Upper lobe of left lung (tissue), 6 donors: ENCODE results near the gene ULBP1. TPM values are rescaled to one million over a fixed set of nuclear protein-coding genes. Genes with fewer than 3 reads are reported as not detected.
"Not testable (repeated sequence)": the region's sequence is repeated elsewhere in the genome, so short reads cannot be mapped to it uniquely, and the experiment has no call there.

Source experiments
- ATAC-seq, 2 donors: fragments of 200-7000 bp; cut with Tn5 transposase; one replicate each; pipeline ENCODE4 v1.9.1; 2022; ENCODE audit warnings: mild to moderate bottlenecking in 2 of 2, moderate library complexity in 2 of 2; ENCODE audit not compliant: low FRiP score in 2 of 2
- DNase-seq, 2 donors: peaks; one replicate each; pipeline ENCODE4 v3.0.0-alpha.2; 2019 to 2020
- H3K27ac ChIP-seq, 4 donors: fragments of 200-600 bp; sonication (generic); one replicate each; pipeline ENCODE4 v1.5.1; 2016 to 2019
- H3K27me3 ChIP-seq, 4 donors: fragments of 200-600 bp; sonication (generic); one replicate each; pipeline ENCODE4 v1.5.1; 2017 to 2019
- H3K36me3 ChIP-seq, 4 donors: fragments of 200-600 bp; sonication (generic); one replicate each; pipeline ENCODE4 v1.5.1; 2016 to 2019
- H3K4me1 ChIP-seq, 4 donors: fragments of 200-600 bp; sonication (generic); one replicate each; pipeline ENCODE4 v1.5.1; 2018 to 2019
- H3K4me3 ChIP-seq, 4 donors: fragments of 200-600 bp; sonication (generic); one replicate each; pipeline ENCODE4 v1.5.1; 2017 to 2019; ENCODE audit warnings: mild to moderate bottlenecking in 2 of 4, moderate library complexity in 1 of 4
- H3K9me3 ChIP-seq, 4 donors: fragments of 200-600 bp; sonication (generic); one replicate each; pipeline ENCODE4 v1.5.1; 2018 to 2019
- CTCF ChIP-seq, 6 experiments: fragments of 450-650 bp in 4 of 6; fragments of 200-600 bp in 2 of 6; sonication (generic) in 2 of 6; IDR thresholded peaks; one replicate each; pipeline ENCODE4 v1.5.1; 2016 to 2019; ENCODE audit warnings: antibody characterized with exemption in 6 of 6
- EP300 ChIP-seq, 4 donors: sonication (generic); formaldehyde crosslinking; IDR thresholded peaks; one replicate each; pipeline ENCODE4 v1.5.1; 2017; ENCODE audit warnings: antibody characterized with exemption in 4 of 4, control low read depth in 2 of 4
- POLR2A ChIP-seq, 4 donors: fragments of 450-650 bp; IDR thresholded peaks; one replicate each; pipeline ENCODE4 v1.5.1; 2016 to 2017; ENCODE audit warnings: antibody characterized with exemption in 4 of 4, mild to moderate bottlenecking in 2 of 4
- POLR2AphosphoS5 ChIP-seq, 2 donors: sonication (generic); formaldehyde crosslinking; IDR thresholded peaks; one replicate each; pipeline ENCODE4 v1.5.1; 2017; ENCODE audit warnings: antibody characterized with exemption in 2 of 2
- WGBS, 2 donors: methylation state at CpG; one replicate each; pipeline ENCODE4 v1.1.5; 2017 to 2018; 5-methylcytosine and 5-hydroxymethylcytosine counted together
- total RNA-seq, 6 donors: library from RNA; depleted of rRNA in 4 of 6; stranded (reverse); fragments of >200 nt in 4 of 6; gene quantifications; one replicate each; pipeline versions ENCODE4 v1.1.0 to v1.2.1, GENCODE V29; 2016 to 2021
- donor health status: DM: no; HTN: no; CAD: no; lungs with moderate emphysema.
- donor health status: DM: no; HTN: yes; CAD: no; lungs with severe emphysema.

The ULBP1 gene
- total RNA-seq, 6 donors from 2014 or later: under 0.01 to 1.6 (median 0.80) TPM

GRCh38 chr6:150005761-150006651, 42.3 kb downstream of the ULBP1 start:
- H3K4me1 ChIP-seq: peaks cover 7 to 21% (median 12%) of the 10 kb centered on the region in 4 donors
- H3K27me3 ChIP-seq: peaks cover 0 to 6% (median 0%) of the 10 kb centered on the region in 4 donors
- ATAC-seq: no peak
- H3K4me3 ChIP-seq: peak overlapping the region; percentile 30 to 81 (median 64)
- peak in 1 of 2 donors; percentile 44 for DNase-seq
- peak overlapping the region in 1 of 4 donors; percentile 77 for H3K27ac ChIP-seq
- no peak for TF ChIP-seq POLR2A (IDR thresholded peaks at IDR 0.05)
- no peaks in the 10 kb centered on the region for H3K9me3 ChIP-seq
- H3K36me3 ChIP-seq: no peaks in the 10 kb centered on the region
- 80 to 83% methylated on average over 13 to 14 of the region's 14 CpGs for WGBS, 2 donors

GRCh38 chr6:150006961-150007464, 43.3 kb downstream of the ULBP1 start:
- DNase-seq (no peak), ATAC-seq (no peak)
- peaks cover 7 to 21% (median 12%) of the 10 kb centered on the region in 4 donors for H3K4me1 ChIP-seq
- H3K36me3 ChIP-seq: no peaks in the 10 kb centered on the region
- no peak overlapping the region for H3K27ac ChIP-seq
- no peaks in the 10 kb centered on the region for H3K9me3 ChIP-seq
- TF ChIP-seq POLR2AphosphoS5 (IDR thresholded peaks at IDR 0.05) (no peak), EP300 (IDR thresholded peaks at IDR 0.05) (no peak), POLR2A (IDR thresholded peaks at IDR 0.05) (no peak), CTCF (IDR thresholded peaks at IDR 0.05) (peak in 3 of 6 experiments; percentile 9 to 28 (median 16))
- H3K4me3 ChIP-seq: no peak overlapping the region
- 65 to 72% methylated on average over 7 of the region's 7 CpGs for WGBS, 2 donors
- peaks cover 0 to 6% (median 0%) of the 10 kb centered on the region in 4 donors for H3K27me3 ChIP-seq

- Histone ChIP-seq H3K4me1 (peaks cover 7 to 21% (median 12%) of the 10 kb centered on the region in 4 donors), H3K27ac (no peak overlapping the region), H3K27me3 (peaks cover 0 to 9% (median 0%) of the 10 kb centered on the region in 4 donors), H3K4me3 (no peak overlapping the region), H3K9me3 (no peaks in the 10 kb centered on the region), H3K36me3 (no peaks in the 10 kb centered on the region)
- 45 to 56% methylated on average over 6 to 9 of the region's 9 CpGs for WGBS, 2 donors
- TF ChIP-seq POLR2AphosphoS5 (IDR thresholded peaks at IDR 0.05) (no peak), CTCF (IDR thresholded peaks at IDR 0.05) (no peak), EP300 (IDR thresholded peaks at IDR 0.05) (no peak), POLR2A (IDR thresholded peaks at IDR 0.05) (no peak)
- ATAC-seq (no peak), DNase-seq (peak in 1 of 2 donors; percentile 81)
These were observed 44.8 kb downstream of the ULBP1 start for GRCh38 chr6:150008588-150008987.

- peaks cover 0 to 16% (median 6%) of the 10 kb centered on the region in 4 donors for H3K4me1 ChIP-seq
- H3K4me3 ChIP-seq, H3K27ac ChIP-seq, DNase-seq, H3K36me3 ChIP-seq, ATAC-seq, H3K9me3 ChIP-seq: not testable (repeated sequence)
- 41 to 47% methylated on average over 8 of the region's 8 CpGs for WGBS, 2 donors
- H3K27me3 ChIP-seq: peaks cover 0 to 15% (median 6%) of the 10 kb centered on the region in 4 donors
These were observed 49.4 kb downstream of the ULBP1 start for GRCh38 chr6:150012846-150013784.

GRCh38 chr6:150013785-150014622, 50.3 kb downstream of the ULBP1 start:
- not testable (repeated sequence) for ATAC-seq, DNase-seq, H3K27ac ChIP-seq, H3K36me3 ChIP-seq, H3K4me3 ChIP-seq, H3K9me3 ChIP-seq
- peaks cover 0 to 12% (median 6%) of the 10 kb centered on the region in 4 donors for H3K4me1 ChIP-seq
- peaks cover 0 to 15% (median 6%) of the 10 kb centered on the region in 4 donors for H3K27me3 ChIP-seq
- WGBS, 2 donors: 33 to 37% methylated on average over 8 to 10 of the region's 24 CpGs

- DNase-seq: peak in 1 of 2 donors; percentile 64
- H3K36me3 ChIP-seq, H3K4me3 ChIP-seq, H3K27ac ChIP-seq, ATAC-seq, H3K9me3 ChIP-seq: not testable (repeated sequence)
- H3K27me3 ChIP-seq: peaks cover 0 to 15% (median 6%) of the 10 kb centered on the region in 4 donors
- 13% methylated on average over 3 of the region's 50 CpGs; no CpG with 5 or more reads in 1 of the 2 donors for WGBS, 2 donors
- H3K4me1 ChIP-seq: peaks cover 0 to 12% (median 6%) of the 10 kb centered on the region in 4 donors
These were observed 51.0 kb downstream of the ULBP1 start for GRCh38 chr6:150014623-150015280.

- H3K9me3 ChIP-seq, H3K27ac ChIP-seq, H3K4me3 ChIP-seq, H3K36me3 ChIP-seq: not testable (repeated sequence)
- ATAC-seq: peak in 1 of 2 donors; percentile 21
- Histone ChIP-seq H3K4me1 (peaks cover 0 to 12% (median 6%) of the 10 kb centered on the region in 4 donors), H3K27me3 (peaks cover 0 to 15% (median 6%) of the 10 kb centered on the region in 4 donors)
- peak in 1 of 2 donors; percentile 61 for DNase-seq
- 6 to 11% methylated on average over 10 to 15 of the region's 15 CpGs for WGBS, 2 donors
These were observed 51.7 kb downstream of the ULBP1 start for GRCh38 chr6:150015281-150016001.
